PC-9 (cell line): Measurements from ENCODE around the gene ADAMTS7.

Source experiments
- EZH2 ChIP-seq: fragments of 200-600 bp; sonication (generic); IDR thresholded peaks from 2 replicates; pipeline ENCODE4 v1.8.0; 2017; ENCODE audit warnings: antibody characterized with exemption, low read depth
- TF ChIP-seq, protein P1 (sequence below): fragments of 200-600 bp; sonication (generic); conservative IDR thresholded peaks from 2 replicates; pipeline ENCODE4 v1.6.1; 2017; ENCODE audit warnings: mixed run types, antibody characterized with exemption, mild to moderate bottlenecking, moderate library complexity

GRCh38 chr15:78726870-78727551, 84.3 kb downstream of the ADAMTS7 start:
- TF ChIP-seq, protein P1, sequence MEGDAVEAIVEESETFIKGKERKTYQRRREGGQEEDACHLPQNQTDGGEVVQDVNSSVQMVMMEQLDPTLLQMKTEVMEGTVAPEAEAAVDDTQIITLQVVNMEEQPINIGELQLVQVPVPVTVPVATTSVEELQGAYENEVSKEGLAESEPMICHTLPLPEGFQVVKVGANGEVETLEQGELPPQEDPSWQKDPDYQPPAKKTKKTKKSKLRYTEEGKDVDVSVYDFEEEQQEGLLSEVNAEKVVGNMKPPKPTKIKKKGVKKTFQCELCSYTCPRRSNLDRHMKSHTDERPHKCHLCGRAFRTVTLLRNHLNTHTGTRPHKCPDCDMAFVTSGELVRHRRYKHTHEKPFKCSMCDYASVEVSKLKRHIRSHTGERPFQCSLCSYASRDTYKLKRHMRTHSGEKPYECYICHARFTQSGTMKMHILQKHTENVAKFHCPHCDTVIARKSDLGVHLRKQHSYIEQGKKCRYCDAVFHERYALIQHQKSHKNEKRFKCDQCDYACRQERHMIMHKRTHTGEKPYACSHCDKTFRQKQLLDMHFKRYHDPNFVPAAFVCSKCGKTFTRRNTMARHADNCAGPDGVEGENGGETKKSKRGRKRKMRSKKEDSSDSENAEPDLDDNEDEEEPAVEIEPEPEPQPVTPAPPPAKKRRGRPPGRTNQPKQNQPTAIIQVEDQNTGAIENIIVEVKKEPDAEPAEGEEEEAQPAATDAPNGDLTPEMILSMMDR: no peak
- TF ChIP-seq EZH2: no peak
